Measurements from ENCODE around the gene VPS39.

The VPS39 gene

GRCh38 chr15:42146551-42147430, 61.3 kb downstream of the VPS39 start:
- Histone ChIP-seq H3K9me3 (ENCODE audit: insufficient read depth, low read length, severe bottlenecking) (no peaks in the 10 kb centered on the region), H3K4me1 (ENCODE audit: insufficient read depth, low read length) (no peaks in the 10 kb centered on the region), H3K4me3 (ENCODE audit: low read depth in 1 of 2, low read length in 2 of 2) (no peak overlapping the region), H3K4me2 (ENCODE audit: insufficient read depth, low read length) (no peak overlapping the region), H3K9ac (ENCODE audit: low read depth, low read length) (no peak overlapping the region), H3K79me2 (ENCODE audit: insufficient read depth, low read length) (no peaks in the 10 kb centered on the region), H3K36me3 (ENCODE audit: insufficient read depth, low read length) (no peaks in the 10 kb centered on the region), H2AFZ (ENCODE audit: low read depth, low read length) (no peak overlapping the region), H3K27me3 (ENCODE audit: insufficient read depth, low read length, poor library complexity) (no peaks in the 10 kb centered on the region), H4K20me1 (ENCODE audit: insufficient read depth, low read length) (no peaks in the 10 kb centered on the region), H3K27ac (ENCODE audit: low read length) (no peak overlapping the region)
- DNase-seq, result no peak
- TF ChIP-seq, protein P1, sequence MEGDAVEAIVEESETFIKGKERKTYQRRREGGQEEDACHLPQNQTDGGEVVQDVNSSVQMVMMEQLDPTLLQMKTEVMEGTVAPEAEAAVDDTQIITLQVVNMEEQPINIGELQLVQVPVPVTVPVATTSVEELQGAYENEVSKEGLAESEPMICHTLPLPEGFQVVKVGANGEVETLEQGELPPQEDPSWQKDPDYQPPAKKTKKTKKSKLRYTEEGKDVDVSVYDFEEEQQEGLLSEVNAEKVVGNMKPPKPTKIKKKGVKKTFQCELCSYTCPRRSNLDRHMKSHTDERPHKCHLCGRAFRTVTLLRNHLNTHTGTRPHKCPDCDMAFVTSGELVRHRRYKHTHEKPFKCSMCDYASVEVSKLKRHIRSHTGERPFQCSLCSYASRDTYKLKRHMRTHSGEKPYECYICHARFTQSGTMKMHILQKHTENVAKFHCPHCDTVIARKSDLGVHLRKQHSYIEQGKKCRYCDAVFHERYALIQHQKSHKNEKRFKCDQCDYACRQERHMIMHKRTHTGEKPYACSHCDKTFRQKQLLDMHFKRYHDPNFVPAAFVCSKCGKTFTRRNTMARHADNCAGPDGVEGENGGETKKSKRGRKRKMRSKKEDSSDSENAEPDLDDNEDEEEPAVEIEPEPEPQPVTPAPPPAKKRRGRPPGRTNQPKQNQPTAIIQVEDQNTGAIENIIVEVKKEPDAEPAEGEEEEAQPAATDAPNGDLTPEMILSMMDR (IDR thresholded peaks at IDR 0.05; ENCODE audit: borderline replicate concordance, extremely low read depth, low read length, poor library complexity, severe bottlenecking), result no peak
- no peak for TF ChIP-seq EZH2 (IDR thresholded peaks at IDR 0.05; ENCODE audit: borderline replicate concordance, low read depth, low read length, severe bottlenecking)
- ATAC-seq (ENCODE audit: insufficient read depth, low read depth), result no peak

DNA sequence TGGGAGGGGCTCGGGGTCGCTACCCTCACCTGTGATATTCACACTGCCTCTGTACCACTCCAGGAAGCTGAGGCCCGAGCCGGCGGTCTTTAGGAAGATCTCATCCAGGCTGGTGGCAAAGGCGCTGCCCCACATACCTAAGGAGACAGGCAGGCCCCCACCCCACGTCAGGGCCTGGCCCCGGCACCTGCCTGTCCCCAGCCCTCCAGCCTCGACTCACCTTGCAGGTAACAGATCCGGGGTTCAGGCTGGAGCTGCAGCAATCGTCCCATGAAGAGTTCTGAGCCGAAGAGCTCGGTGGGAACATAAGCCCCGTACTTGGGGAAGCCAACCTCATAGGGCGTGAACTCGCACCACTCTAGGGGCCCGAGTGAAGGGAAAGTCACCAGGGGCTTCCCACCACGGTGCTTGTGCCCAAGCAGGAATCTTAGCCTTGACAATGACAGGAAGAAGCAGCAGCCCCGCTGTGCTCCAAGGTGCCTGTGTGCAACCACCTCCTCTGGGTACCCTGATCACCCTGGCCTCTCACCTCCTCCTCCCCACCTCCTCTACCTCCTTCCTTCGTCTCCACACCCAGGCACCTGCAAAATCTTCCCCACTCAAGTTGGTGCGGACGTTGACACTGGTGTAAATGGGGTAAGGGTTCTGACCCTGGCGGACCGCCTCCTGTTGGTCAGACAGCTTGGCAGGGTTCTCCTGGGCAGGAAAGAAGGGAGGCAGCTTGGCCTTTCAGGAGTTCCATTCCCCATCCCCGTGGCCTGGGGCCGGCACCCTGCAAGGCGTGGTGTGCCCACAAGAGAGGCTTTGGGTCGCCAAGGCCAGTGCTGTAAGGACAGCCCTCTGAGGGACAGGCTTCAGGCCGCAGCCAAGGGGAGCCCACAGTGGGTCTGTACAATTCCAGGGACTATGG, 62.3 kb downstream of the VPS39 start:
- H3K9me3 ChIP-seq (ENCODE audit: insufficient read depth, low read length, severe bottlenecking), result no peaks in the 10 kb centered on the region
- H3K4me2 ChIP-seq (ENCODE audit: insufficient read depth, low read length), result no peak overlapping the region
- TF ChIP-seq EZH2 (IDR thresholded peaks at IDR 0.05; ENCODE audit: borderline replicate concordance, low read depth, low read length, severe bottlenecking), result no peak
- TF ChIP-seq, protein P1 (IDR thresholded peaks at IDR 0.05; ENCODE audit: borderline replicate concordance, extremely low read depth, low read length, poor library complexity, severe bottlenecking), result no peak
- ATAC-seq (ENCODE audit: insufficient read depth, low read depth) (no peak), DNase-seq (no peak)
- no peak overlapping the region for H3K4me3 ChIP-seq (ENCODE audit: low read depth in 1 of 2, low read length in 2 of 2)
- no peak overlapping the region for H3K27ac ChIP-seq (ENCODE audit: low read length)
- no peaks in the 10 kb centered on the region for H3K36me3 ChIP-seq (ENCODE audit: insufficient read depth, low read length)
- no peak overlapping the region for H2AFZ ChIP-seq (ENCODE audit: low read depth, low read length)
- no peaks in the 10 kb centered on the region for H4K20me1 ChIP-seq (ENCODE audit: insufficient read depth, low read length)
- H3K79me2 ChIP-seq (ENCODE audit: insufficient read depth, low read length), result no peaks in the 10 kb centered on the region
- no peaks in the 10 kb centered on the region for H3K4me1 ChIP-seq (ENCODE audit: insufficient read depth, low read length)
- H3K27me3 ChIP-seq (ENCODE audit: insufficient read depth, low read length, poor library complexity), result no peaks in the 10 kb centered on the region
- no peak overlapping the region for H3K9ac ChIP-seq (ENCODE audit: low read depth, low read length)

DNA sequence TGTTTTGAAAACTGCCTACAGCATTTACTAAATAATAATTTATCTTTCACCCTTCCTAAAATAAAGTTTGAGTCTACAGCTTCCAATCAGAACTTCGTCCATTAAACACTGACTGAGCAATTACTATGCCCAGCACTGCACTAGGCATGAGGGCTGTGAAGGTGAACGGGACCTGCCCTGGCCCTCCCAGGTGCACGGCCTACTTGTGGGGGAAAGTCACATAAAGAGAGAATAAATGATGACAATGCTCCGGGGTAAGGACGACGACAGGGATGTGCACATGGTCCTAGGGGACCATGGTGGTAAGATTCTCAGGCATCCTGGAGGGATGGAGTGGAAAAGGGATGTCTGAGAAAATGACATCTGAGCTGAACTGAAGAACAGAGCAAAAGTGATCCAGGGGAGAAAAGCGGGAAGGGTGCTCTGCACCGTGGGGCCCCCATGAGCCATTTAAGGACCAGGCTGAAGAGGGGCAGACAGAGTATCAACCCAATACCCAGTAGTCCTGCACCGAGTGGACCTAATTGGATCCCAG, 63.2 kb downstream of the VPS39 start:
- Histone ChIP-seq H3K36me3 (ENCODE audit: insufficient read depth, low read length) (no peaks in the 10 kb centered on the region), H4K20me1 (ENCODE audit: insufficient read depth, low read length) (no peaks in the 10 kb centered on the region)
- TF ChIP-seq, protein P1 (IDR thresholded peaks at IDR 0.05; ENCODE audit: borderline replicate concordance, extremely low read depth, low read length, poor library complexity, severe bottlenecking), result no peak
- TF ChIP-seq EZH2 (IDR thresholded peaks at IDR 0.05; ENCODE audit: borderline replicate concordance, low read depth, low read length, severe bottlenecking), result no peak

More for the DNA sequence above, 63.2 kb downstream of the VPS39 start:
- DNase-seq (no peak), ATAC-seq (ENCODE audit: insufficient read depth, low read depth) (no peak)
- Histone ChIP-seq H3K9me3 (ENCODE audit: insufficient read depth, low read length, severe bottlenecking) (no peaks in the 10 kb centered on the region), H3K9ac (ENCODE audit: low read depth, low read length) (no peak overlapping the region), H3K4me1 (ENCODE audit: insufficient read depth, low read length) (no peaks in the 10 kb centered on the region), H3K27me3 (ENCODE audit: insufficient read depth, low read length, poor library complexity) (no peaks in the 10 kb centered on the region), H3K79me2 (ENCODE audit: insufficient read depth, low read length) (no peaks in the 10 kb centered on the region), H3K4me3 (ENCODE audit: low read depth in 1 of 2, low read length in 2 of 2) (no peak overlapping the region), H3K27ac (ENCODE audit: low read length) (no peak overlapping the region), H2AFZ (ENCODE audit: low read depth, low read length) (no peak overlapping the region), H3K4me2 (ENCODE audit: insufficient read depth, low read length) (no peak overlapping the region)

Data from DND-41 (cell line).